Activated CD4-positive, alpha-beta T cell treated with anti-CD3 and anti-CD28 coated beads for 24 hours (primary cell): Measurements from ENCODE around the gene ABCA2.
A peak's percentile ranks its signal among the peaks of the same experiment; 100 is the strongest.

Source experiments
- DNase-seq, 2 donors: peaks; one replicate each; pipeline ENCODE4 v3.0.0-alpha.2; 2020; ENCODE audit warnings: low read depth in 2 of 2

The ABCA2 gene

DNA sequence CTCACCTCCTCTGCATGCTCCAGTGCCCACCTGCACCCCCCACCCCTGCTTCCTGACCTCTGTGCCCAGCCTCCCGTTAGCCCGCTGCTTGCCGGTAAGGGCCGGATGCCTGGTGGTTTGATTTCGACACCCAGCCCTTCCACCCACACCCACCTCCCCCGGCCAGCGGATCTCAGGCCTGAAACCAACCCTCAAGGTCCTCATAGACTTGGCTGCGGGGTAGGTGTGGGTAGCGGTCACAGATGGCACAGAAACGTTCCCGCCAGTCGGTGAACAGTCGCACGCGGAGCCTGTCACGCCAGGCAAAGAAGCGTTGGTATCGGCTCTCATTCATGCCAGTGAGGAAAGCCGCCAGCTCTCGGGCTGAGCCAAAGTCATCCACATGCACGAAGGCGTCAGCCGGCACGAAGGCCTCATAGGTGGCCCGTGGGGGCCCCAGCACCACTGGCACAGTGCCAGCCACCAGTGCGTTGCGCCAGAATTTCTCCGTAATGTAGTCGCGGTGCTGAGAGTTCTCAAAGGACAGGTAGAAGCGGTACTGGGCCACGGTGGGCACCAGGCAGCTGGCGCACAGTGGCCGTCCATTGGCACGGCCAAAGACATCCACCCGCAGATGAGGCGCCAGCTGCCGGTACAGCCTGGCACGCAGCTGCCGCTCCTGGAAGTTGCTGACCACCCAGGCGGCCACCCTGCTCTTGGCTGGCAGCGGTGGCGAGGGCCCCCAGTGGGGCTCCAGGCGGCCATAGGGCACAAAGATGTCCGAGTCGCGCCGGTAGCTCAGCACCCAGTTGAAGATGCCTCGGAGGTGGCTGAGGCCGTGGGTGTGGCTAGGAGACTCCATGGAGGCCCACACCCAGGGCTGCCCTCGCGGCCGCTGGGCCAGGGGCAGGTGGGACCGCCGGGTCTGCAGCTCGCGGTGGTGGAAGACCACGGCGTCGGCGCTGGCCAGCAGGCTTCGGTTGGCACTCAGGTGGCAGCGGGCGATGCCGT lies 2.8 kb upstream of the ABCA2 start:
- DNase-seq, result no peak

- DNase-seq, result no peak
These were observed 2.0 kb upstream of the ABCA2 start for GRCh38 chr9:137030006-137030405.

DNA sequence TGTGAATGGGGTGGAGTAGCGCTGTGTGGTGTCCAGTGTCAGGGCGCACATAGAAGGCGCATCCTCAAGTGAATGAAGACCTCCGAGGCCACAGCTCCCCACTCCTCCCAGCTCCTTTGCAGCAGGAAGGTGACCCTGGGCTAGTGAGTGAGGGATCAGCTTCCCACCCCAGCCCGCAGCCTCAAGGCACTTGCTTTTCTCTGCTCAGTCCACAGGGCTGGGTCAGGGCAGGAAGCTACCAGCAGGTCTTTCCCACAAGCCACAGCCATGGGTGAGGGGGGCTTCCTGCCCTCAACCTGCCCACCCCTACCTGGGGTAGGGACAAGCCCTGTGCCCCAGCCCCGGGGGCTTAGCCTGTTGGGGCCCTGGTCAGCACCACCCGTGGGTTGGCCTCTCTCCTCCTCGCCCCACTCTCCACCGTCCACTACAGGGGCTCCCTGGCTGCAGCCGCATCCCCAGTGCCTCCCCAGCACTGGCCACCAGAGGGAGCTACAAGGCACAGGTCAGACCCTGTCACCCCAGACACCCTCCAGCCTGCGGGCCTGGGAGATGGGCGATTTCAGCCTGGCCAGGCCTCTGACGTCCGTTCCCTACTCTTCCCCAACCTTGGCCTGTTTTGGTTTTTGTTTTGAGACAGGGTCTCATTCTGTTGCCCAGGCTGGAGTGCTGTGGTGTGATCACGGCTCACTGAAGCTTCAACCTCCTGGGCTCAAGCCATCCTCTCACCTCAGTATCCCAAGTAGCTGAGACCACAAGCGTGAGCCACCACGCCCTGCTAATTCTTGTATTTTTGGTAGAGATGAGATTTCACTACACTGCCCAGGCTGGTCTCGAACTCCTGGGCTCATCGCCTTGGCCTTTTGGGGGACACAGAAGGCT lies 1.3 kb upstream of the ABCA2 start:
- DNase-seq, result peak; percentile 63 to 74

DNA sequence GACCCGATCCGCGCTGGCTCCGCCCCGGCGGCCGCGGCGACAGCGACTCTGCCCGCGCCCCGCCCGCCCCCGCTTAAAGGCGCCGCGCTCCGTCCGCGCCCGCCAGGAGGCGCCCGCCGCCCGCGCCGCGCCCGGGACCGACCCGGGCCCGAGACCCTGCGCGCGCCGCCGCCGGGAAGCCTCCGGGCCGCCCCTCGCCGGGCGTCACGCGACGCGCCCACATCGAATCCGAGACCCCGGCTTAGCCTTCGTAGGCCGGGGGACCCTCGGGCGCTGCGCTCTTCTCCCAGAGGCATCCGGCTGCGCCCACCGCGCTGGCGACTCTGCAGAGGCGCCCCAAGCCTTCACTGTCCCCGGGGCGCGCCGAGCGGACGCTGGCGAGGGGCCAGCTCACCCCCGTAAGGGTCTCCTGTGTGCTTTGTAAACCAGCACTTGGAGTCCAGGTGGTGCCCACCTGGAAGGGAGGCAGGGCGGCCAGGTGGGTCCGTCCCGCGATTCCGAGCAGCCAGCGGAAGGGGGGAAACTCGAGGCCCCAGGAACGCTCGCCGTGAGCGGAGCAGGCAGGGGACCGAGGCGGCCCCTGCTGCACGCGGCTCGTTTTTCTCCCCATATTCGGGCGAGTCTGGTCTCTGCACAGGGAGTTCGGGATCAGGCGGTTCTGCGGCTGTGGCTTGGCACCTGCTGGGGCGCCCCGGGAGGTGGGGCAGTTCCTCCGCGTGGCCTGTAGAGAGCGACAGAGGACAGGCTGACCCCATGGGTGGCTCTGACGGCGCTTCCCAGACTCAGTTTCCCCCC lies 423 bp upstream of the ABCA2 start:
- peak; percentile 41 to 55 for DNase-seq

- no peak for DNase-seq
These were observed 1.2 kb downstream of the ABCA2 start for GRCh38 chr9:137026828-137027227.

- no peak for DNase-seq
These were observed 1.7 kb downstream of the ABCA2 start for GRCh38 chr9:137026384-137026783.

GRCh38 chr9:137025517-137025966 lies 2.5 kb downstream of the ABCA2 start:
- DNase-seq, result no peak

- no peak for DNase-seq
These were observed 4.5 kb downstream of the ABCA2 start for GRCh38 chr9:137023583-137023991.

- no peak for DNase-seq
These were observed 4.9 kb downstream of the ABCA2 start for GRCh38 chr9:137023157-137023556.

DNA sequence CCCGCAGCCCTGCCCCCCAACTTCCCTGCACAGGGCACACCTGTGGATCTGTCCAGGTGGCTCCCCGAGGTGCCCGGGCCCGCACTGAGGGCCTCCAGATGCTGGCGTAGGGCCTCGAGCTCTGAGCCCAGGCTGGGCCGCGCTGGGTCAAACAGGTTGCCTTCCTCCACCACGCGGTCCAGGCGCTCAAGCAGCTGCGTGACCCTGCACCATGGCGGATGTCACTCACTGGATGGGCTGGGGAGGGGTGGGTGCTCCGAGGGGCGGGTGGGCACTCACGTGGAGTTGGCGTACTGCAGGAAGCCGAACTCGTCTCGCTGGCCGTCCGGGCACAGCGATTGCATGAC lies 5.4 kb downstream of the ABCA2 start:
- no peak for DNase-seq

- DNase-seq, result peak; percentile 57 to 73
These were observed 5.9 kb downstream of the ABCA2 start for GRCh38 chr9:137021979-137022661.

- DNase-seq, result no peak
These were observed 6.5 kb downstream of the ABCA2 start for GRCh38 chr9:137021568-137021978.

DNA sequence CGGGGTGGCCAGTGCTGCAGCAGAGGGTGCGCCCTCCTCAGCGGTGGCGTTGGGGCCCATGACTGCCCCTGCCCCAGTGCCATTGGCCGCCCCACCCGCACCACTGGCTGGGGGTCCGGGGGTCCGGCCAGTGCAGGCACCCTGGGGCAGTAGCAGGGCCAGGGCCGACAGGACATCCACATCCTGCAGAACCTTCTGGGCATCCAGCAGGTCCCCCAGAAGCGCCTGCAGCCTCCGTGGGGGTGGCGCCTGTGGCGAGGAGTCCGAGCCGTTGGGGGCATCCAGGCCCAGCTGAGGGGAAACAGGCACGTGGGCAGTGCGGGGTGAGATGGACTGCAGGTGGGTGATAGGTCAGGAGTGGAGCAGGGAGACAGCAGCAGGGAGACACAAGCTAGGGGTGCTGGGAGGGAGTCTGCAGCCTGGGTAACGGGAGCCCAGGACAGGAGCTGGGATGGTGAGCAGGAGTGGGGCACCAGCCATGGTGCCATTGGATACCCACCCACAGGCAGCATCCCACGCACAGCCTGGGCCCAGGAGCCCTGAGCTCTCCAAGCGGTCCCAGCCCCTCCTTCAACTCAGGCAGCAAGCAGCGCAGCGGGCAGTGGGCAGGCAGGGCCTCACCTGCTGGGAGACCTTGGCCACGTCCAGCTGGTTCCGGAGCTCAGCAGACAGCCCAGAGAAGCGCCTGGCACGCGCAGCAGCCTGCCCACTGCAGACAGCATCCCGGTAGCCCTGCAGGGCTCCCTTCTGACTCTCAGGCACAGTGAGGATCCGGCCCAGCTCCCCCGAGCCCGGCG lies 7.1 kb downstream of the ABCA2 start:
- DNase-seq, result no peak

DNA sequence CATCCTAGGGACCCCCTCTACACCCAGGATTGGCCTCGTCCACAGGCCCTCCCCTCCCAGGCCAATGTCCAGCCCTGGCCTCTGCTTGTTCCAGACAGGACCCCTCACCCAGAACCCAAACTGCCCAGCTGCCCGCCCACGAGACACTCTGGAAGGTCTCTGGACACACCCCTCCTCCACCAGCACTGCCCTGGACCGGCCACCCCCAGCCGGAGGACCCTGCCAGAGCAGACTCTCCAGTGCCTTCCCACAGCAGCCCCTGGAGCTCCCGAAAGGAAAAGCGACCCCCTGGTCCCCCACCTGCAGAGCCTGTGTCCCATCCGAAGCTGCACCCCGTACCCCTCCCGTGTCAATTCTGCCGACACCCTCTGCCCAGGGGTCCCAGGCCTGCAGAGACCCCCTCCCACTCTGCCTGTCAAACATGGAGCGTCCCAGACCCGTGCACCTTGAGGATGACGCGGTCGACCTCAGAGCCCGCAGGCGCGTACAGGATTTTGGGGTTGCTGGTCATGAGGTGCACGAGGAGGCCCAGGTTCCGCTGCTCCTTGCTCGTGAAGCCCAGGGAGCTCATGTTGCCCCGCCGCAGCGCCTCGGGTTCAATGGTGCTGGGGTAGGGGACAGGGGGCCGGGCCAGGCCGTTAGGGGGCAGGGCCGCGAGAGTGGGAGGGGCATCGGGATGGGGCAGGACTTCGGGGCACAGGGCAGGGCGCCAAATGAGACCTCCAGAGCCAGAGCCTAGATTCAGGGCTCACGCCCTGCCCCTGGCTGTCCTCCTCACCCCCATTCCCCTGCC lies 8.0 kb downstream of the ABCA2 start:
- no peak for DNase-seq

DNA sequence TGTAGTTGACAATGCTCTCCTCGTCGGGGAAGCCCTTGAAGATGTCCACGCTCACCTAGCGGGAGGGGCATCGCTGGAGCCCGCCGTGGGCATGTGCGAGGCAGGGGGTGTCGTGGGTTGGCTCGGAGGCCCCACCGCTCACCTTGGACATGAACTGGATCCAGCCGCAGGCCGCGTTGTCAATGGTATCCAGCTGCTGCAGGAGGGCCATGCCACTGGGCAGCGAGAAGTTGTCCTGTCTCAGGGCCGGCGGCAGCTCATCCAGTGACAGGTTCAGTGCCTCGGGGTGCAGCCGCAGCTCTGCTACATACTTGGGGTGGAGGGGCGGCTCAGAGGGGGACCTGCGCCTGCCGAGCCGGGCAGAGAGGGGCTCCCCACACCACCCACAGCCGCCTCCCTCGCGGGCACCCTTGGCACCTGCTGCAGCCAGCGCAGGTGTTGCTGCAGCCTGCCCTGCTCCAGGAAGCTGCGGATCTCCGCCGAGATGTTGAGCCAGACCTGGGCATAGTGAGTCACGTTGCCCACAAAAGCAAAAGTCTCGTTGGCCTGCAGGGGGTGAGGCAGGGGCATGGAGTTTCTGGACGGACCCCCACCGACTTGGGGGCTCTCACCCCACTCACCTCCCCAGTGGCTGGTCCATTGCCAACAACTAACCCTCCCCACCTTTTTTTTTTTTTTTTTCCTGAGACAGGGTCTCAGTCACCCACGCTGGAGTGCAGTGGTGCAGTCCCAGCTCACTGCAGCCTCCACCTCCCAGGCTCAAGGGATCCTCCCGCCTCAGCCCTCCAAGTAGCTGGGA lies 9.1 kb downstream of the ABCA2 start:
- no peak for DNase-seq

DNA sequence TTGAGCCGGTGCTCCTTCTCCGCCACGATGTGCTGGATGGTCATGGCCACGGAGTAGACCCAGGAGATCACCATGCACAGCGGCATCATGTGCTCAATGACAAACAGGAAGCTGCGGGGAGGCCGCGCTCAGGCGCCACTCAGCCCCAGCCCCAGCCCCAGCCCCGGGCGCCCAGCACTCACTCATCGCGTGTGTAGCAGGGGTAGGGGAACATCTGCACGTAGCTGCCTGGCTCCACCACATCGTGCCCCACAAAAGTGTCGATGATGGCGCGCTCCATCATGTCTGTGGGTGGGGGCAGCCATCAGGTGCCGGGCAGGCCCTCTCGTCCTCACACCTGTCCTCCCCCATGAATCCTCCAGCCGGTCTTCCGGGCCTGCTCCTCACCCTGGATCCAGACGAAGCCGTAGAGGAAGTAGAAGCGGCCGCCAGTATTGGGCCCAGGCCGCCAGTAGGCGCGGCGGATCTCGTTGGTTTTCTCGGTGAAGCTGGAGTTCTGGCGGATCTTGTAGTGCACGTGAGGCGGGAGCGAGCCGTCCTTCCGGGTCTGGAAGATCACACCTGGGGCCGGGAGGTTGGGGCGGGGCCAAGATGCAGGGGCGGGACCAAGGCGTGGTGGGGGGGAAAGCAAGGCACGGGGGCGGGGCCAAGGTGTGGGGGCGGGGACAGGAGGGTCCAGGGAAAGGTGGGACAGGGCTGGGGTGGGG lies 10.1 kb downstream of the ABCA2 start:
- DNase-seq, result no peak

GRCh38 chr9:137017071-137017470 lies 11.0 kb downstream of the ABCA2 start:
- DNase-seq, result no peak

GRCh38 chr9:137016436-137016835 lies 11.6 kb downstream of the ABCA2 start:
- DNase-seq, result no peak
